Esophagus (tissue), 2 donors: ENCODE measurements around the gene CNST. TPM values are rescaled to one million over a fixed set of nuclear protein-coding genes. Genes with fewer than 3 reads are reported as not detected.
"Not testable (repeated sequence)": the region's sequence is repeated elsewhere in the genome, so short reads cannot be mapped to it uniquely, and the experiment has no call there.

Source experiments
- H3K27ac ChIP-seq, 2 donors: one replicate each; pipeline ENCODE4 v1.5.1; 2013; ENCODE audit warnings: low read depth in 2 of 2, mild to moderate bottlenecking in 2 of 2, inconsistent platforms in 1 of 2, low read length in 1 of 2, moderate library complexity in 1 of 2
- H3K27me3 ChIP-seq, 2 donors: one replicate each; pipeline ENCODE4 v1.6.1; 2013; ENCODE audit warnings: low read length in 2 of 2, control low read depth in 1 of 2, mild to moderate bottlenecking in 1 of 2; ENCODE audit not compliant: insufficient read depth in 2 of 2, control insufficient read depth in 1 of 2
- H3K36me3 ChIP-seq, 2 donors: one replicate each; pipeline ENCODE4 v1.6.1; 2013; ENCODE audit warnings: low read length in 1 of 2; ENCODE audit not compliant: control insufficient read depth in 2 of 2, insufficient read depth in 2 of 2
- H3K4me1 ChIP-seq, 2 donors: one replicate each; pipeline ENCODE4 v1.6.1; 2013; ENCODE audit warnings: low read length in 1 of 2; ENCODE audit not compliant: control insufficient read depth in 2 of 2, insufficient read depth in 2 of 2
- H3K4me3 ChIP-seq, 2 donors: one replicate each; pipeline ENCODE4 v1.5.1; 2013; ENCODE audit warnings: low read length in 2 of 2, mild to moderate bottlenecking in 2 of 2, low read depth in 1 of 2, moderate library complexity in 1 of 2
- H3K9me3 ChIP-seq, 2 donors: one replicate each; pipeline ENCODE4 v1.6.1; 2013; ENCODE audit warnings: mild to moderate bottlenecking in 2 of 2, low read depth in 1 of 2, low read length in 1 of 2, moderate library complexity in 1 of 2; ENCODE audit not compliant: control insufficient read depth in 2 of 2, insufficient read depth in 1 of 2
- WGBS, 2 donors: extraction: QIAGEN DNeasy Blood & Tissue Kit; methylation state at CpG; one replicate each; pipeline ENCODE4 v1.1.7; 2013; 5-methylcytosine and 5-hydroxymethylcytosine counted together
- polyA plus RNA-seq, 2 donors: library from polyadenylated mRNA; stranded (reverse); fragments of 200-250 nt; gene quantifications; one replicate each; pipeline ENCODE4 v1.2.3, GENCODE V29; 2013
- donor health status: healthy with polysubstance abuse.
- donor health status: Bipolar disorder and iron deficiency.

Gene CNST
- polyA plus RNA-seq, 2 donors, result 7.5 to 12.2 TPM

GRCh38 chr1:246591504-246591903 is 25.2 kb downstream of the CNST start:
- Histone ChIP-seq H3K36me3 (no peaks in the 10 kb centered on the region), H3K27ac (no peak overlapping the region), H3K27me3 (no peaks in the 10 kb centered on the region), H3K4me3 (no peak overlapping the region), H3K4me1 (no peaks in the 10 kb centered on the region), H3K9me3 (no peaks in the 10 kb centered on the region)
- 87 to 92% methylated on average over 6 of the region's 6 CpGs for WGBS, 2 donors

GRCh38 chr1:246591958-246592357 is 25.7 kb downstream of the CNST start:
- WGBS, 2 donors, result 82 to 90% methylated on average over 13 of the region's 13 CpGs
- H3K27ac ChIP-seq, result no peak overlapping the region
- H3K4me3 ChIP-seq, result no peak overlapping the region

GRCh38 chr1:246592695-246593094 is 26.4 kb downstream of the CNST start:
- H3K4me1 ChIP-seq, result no peaks in the 10 kb centered on the region
- no peaks in the 10 kb centered on the region for H3K27me3 ChIP-seq
- H3K36me3 ChIP-seq, result no peaks in the 10 kb centered on the region
- no peaks in the 10 kb centered on the region for H3K9me3 ChIP-seq
- H3K4me3 ChIP-seq, result no peak overlapping the region
- H3K27ac ChIP-seq, result no peak overlapping the region

More at GRCh38 chr1:246591958-246592357, 25.7 kb downstream of the CNST start:
- no peaks in the 10 kb centered on the region for H3K36me3 ChIP-seq
- H3K27me3 ChIP-seq, result no peaks in the 10 kb centered on the region
- H3K4me1 ChIP-seq, result no peaks in the 10 kb centered on the region
- no peaks in the 10 kb centered on the region for H3K9me3 ChIP-seq

DNA sequence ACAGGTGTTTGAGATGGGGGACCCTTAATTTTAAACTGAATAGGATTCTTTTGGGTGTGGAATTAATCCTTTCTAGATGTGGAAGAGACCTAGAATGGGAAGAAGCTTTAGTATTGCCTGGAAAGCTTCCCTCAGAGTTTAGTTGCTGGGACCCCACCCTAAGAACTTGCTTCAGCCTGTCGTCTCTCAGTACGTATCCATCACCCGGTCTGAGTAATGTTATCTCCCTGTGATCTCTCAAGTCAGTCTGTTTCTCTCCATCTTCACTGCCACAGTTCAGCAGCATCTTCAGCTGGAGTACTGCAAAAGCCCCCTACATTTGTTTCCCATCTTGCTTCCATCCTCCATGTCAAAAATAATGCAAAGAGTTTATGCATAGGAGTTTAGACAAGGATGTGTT is 28.9 kb downstream of the CNST start:
- H3K4me3 ChIP-seq, result no peak overlapping the region
- H3K9me3 ChIP-seq, result no peaks in the 10 kb centered on the region
- no peak overlapping the region for H3K27ac ChIP-seq
- H3K4me1 ChIP-seq, result no peaks in the 10 kb centered on the region
- WGBS, 2 donors, result 47 to 88% methylated on average over 3 of the region's 3 CpGs
- H3K36me3 ChIP-seq, result no peaks in the 10 kb centered on the region
- H3K27me3 ChIP-seq, result no peaks in the 10 kb centered on the region

DNA sequence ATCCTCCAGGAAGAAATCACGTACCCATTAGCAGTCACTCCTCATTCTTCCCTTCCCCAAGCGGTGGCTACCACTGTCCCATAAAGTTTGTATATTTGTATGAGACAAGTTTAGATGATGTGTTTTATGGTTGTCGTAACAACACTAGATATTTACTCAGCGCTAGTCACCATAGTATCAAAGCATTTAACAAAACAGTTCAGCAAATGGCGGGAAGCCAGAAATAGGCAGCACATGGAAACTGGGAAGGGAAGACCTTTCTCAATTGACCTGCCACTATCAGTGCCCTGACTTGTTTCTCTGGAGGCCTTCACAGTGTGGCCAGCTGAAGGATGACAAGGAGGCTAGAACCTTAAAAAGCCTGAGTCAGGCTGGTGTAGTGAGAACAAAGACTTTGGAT is 31.1 kb downstream of the CNST start:
- H3K27me3 ChIP-seq, result no peaks in the 10 kb centered on the region
- no peaks in the 10 kb centered on the region for H3K36me3 ChIP-seq
- 25 to 42% methylated on average over 5 of the region's 5 CpGs for WGBS, 2 donors
- no peak overlapping the region for H3K4me3 ChIP-seq
- H3K27ac ChIP-seq, result peak overlapping the region; percentile 53 to 64
- H3K9me3 ChIP-seq, result no peaks in the 10 kb centered on the region
- no peaks in the 10 kb centered on the region for H3K4me1 ChIP-seq

DNA sequence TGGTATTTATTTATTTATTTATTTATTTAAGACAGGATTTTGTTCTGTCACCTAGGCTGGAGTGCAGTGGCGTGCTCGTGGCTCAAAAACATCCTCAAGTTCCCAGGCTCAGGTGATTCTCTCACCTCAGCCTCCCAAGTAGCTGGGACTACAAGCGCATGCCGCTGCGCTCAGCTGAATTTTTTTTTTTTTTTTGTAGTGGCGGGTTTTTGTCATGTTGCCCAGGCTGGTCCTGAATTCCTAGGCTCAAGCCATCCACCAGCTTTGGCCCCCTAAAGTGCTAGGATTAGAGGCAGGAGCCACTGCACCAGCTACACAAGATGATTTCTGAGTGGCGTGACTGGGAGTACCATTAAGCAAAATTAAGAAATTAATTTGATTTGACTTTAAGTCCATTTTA is 31.7 kb downstream of the CNST start:
- Histone ChIP-seq H3K27me3 (no peaks in the 10 kb centered on the region), H3K9me3 (no peaks in the 10 kb centered on the region), H3K4me3 (no peak overlapping the region), H3K4me1 (no peaks in the 10 kb centered on the region), H3K36me3 (peaks cover 0 to 2% of the 10 kb centered on the region in 2 donors), H3K27ac (peak overlapping the region in 1 of 2 donors; percentile 64)
- WGBS, 2 donors, result 86 to 89% methylated on average over 7 of the region's 7 CpGs

DNA sequence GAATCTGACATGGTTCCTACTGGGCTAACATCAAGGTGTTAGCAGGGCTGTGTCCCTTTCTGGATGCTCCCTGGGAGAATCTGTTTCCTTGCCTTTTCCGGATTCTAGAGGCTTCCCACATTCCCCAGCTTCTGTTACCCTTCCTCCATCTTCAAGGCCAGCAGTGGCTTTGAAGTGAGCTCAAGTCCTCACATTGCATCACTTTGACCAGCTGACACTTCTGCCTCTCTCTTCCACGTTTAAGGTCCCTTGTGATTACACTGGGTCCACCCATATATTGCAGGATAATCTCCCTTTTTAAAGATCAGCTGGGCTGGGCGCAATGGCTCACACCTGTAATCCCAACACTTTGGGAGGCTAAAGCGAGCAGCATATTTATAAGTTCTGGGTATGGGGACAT is 33.1 kb downstream of the CNST start:
- no peaks in the 10 kb centered on the region for H3K9me3 ChIP-seq
- no peaks in the 10 kb centered on the region for H3K27me3 ChIP-seq
- no peak overlapping the region for H3K27ac ChIP-seq
- H3K4me3 ChIP-seq, result no peak overlapping the region
- peaks cover 0 to 2% of the 10 kb centered on the region in 2 donors for H3K36me3 ChIP-seq
- WGBS, 2 donors, result 82 to 85% methylated on average over 4 of the region's 4 CpGs
- H3K4me1 ChIP-seq, result no peaks in the 10 kb centered on the region

DNA sequence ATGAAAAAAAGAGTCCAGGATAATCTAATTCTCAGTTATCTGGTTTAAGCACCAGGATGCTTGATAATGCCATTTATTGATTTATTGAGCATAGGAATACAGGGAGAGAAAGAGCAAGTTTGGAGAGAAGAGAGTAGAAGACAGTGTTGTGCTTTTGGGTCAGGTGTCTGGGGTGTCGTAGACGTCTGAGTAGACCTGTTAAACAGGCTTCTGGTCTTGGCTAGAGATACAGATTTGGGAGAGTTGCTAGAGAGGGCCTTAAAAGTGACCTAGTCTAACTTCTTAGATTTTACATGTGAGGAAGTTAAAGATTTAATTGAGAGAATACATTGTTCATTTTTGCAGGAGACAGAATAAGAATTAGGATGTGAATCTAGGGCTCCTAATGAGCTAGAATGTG is 34.3 kb downstream of the CNST start:
- Histone ChIP-seq H3K27ac (no peak overlapping the region), H3K4me1 (no peaks in the 10 kb centered on the region), H3K27me3 (no peaks in the 10 kb centered on the region), H3K36me3 (peaks cover 0 to 2% of the 10 kb centered on the region in 2 donors), H3K9me3 (no peaks in the 10 kb centered on the region), H3K4me3 (no peak overlapping the region)
- WGBS, 2 donors, result 56 to 63% methylated on average over 2 of the region's 2 CpGs

GRCh38 chr1:246602194-246602593 is 35.9 kb downstream of the CNST start:
- H3K9me3 ChIP-seq, result no peaks in the 10 kb centered on the region
- H3K4me1 ChIP-seq, result no peaks in the 10 kb centered on the region
- no peak overlapping the region for H3K4me3 ChIP-seq
- no peaks in the 10 kb centered on the region for H3K27me3 ChIP-seq
- H3K27ac ChIP-seq, result no peak overlapping the region
- WGBS, 2 donors, result 82 to 85% methylated on average over 3 of the region's 3 CpGs
- H3K36me3 ChIP-seq, result peaks cover 0 to 2% of the 10 kb centered on the region in 2 donors

DNA sequence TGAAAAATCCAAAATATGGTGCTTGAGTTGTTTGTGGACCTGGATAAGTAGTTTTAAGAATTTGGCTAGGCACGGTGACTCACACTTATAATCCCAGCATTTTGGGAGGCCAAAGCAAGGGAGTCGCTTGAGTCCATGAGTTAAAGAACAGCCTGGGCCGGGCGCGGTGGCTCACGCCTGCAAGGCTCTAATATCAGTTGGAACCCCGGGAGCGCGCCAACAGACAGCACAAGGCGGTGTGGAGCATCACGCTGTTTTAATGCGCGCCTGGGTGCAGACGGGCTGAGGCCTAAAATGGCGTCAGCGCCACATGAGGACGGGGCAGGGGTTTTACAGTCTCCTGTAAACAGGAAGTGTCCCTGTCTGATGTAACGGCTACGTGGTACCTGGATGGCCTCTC is 39.0 kb downstream of the CNST start:
- WGBS, 2 donors, result 96% methylated on average over 18 to 19 of the region's 19 CpGs
- H3K27me3 ChIP-seq, H3K4me3 ChIP-seq, H3K27ac ChIP-seq, H3K4me1 ChIP-seq, H3K9me3 ChIP-seq, H3K36me3 ChIP-seq: not testable (repeated sequence)
